ENCODE measurements around the gene GABBR2.

Gene GABBR2

DNA sequence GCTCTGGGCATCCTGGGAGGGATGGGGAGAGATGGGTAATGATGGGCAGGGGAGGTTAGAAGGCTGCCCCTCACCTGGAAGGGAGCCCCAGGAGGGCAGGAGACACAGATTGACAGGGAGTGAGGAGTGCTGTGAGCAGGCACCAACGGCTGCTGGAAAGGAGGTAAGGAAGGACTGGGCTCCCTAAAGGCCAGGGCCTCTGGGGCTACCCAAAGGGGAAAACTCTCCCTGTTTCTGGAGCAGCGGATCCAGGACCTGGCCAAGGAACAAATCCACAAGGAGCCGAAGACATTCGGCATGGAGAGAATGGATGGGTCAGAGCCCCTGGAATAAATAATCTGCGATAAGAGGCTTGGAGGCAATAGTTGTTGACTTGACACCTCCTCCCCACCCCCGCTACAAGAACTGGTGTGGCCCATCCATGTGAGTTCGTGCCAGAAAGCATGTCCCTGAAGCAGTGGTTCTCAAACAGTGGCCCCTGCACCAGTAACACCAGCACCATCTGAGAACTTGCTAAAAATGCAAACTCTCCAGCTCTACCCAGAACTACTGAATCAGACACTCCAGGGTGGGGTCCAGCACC, 208.3 kb downstream of the GABBR2 start:
- no peak for TF ChIP-seq ZFX (IDR thresholded peaks at IDR 0.05)
- TF ChIP-seq, protein P1, sequence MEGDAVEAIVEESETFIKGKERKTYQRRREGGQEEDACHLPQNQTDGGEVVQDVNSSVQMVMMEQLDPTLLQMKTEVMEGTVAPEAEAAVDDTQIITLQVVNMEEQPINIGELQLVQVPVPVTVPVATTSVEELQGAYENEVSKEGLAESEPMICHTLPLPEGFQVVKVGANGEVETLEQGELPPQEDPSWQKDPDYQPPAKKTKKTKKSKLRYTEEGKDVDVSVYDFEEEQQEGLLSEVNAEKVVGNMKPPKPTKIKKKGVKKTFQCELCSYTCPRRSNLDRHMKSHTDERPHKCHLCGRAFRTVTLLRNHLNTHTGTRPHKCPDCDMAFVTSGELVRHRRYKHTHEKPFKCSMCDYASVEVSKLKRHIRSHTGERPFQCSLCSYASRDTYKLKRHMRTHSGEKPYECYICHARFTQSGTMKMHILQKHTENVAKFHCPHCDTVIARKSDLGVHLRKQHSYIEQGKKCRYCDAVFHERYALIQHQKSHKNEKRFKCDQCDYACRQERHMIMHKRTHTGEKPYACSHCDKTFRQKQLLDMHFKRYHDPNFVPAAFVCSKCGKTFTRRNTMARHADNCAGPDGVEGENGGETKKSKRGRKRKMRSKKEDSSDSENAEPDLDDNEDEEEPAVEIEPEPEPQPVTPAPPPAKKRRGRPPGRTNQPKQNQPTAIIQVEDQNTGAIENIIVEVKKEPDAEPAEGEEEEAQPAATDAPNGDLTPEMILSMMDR (conservative IDR thresholded peaks at IDR 0.05): no peak
- no peak overlapping the region for H3K27ac ChIP-seq

GRCh38 chr9:98495530-98495929, 213.2 kb downstream of the GABBR2 start:
- no peak overlapping the region for H3K27ac ChIP-seq
- TF ChIP-seq ZFX (IDR thresholded peaks at IDR 0.05): no peak
- TF ChIP-seq, protein P1 (conservative IDR thresholded peaks at IDR 0.05): no peak

DNA sequence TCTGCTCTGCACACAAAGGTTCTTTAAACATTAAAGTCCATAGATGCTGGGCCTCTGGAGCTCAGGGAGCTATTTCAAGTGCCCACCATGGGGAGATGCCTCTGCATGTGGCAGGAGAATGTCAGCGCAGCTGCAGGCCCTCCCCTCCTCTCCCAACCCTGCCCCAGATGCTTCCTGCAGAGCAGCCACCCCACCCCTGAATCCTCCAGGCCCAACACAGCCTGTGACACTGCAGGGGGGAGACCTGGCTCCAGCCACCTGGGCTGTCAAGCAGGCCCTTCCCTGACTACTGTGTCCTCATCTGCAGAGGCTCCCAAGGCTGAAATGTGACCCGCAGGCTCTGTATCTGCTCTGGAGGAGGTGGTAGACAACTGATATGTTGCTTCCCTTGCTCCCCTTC, 213.9 kb downstream of the GABBR2 start:
- no peak overlapping the region for H3K27ac ChIP-seq
- TF ChIP-seq, protein P1 (conservative IDR thresholded peaks at IDR 0.05): no peak
- TF ChIP-seq ZFX (IDR thresholded peaks at IDR 0.05): no peak

- H3K27ac ChIP-seq: no peak overlapping the region
Measured at GRCh38 chr9:98491828-98492227, 216.9 kb downstream of the GABBR2 start.

DNA sequence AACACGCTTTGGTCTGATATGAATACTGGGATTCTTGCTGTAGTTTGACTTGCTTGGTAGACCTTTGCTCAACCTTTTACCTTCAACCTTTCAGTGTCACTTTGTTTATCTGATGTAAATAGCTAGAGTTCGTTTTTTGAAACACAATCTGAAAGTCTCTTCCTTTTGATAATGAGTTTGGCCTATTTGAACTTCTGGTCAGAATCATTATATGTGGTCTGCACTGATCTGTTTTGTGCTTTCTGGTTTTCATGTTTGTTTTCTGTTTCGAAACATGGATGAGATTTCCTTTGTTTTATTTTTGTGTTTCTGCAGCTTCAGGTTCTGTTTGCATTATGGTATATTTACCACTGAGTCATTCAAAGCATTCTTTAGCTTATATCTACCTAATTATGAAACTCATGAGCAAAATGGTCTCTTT, 217.5 kb downstream of the GABBR2 start:
- TF ChIP-seq, protein P1 (conservative IDR thresholded peaks at IDR 0.05): no peak
- no peak for TF ChIP-seq ZFX (IDR thresholded peaks at IDR 0.05)

More at GRCh38 chr9:98491828-98492227, 216.9 kb downstream of the GABBR2 start:
- TF ChIP-seq ZFX (IDR thresholded peaks at IDR 0.05): no peak
- TF ChIP-seq, protein P1 (conservative IDR thresholded peaks at IDR 0.05): no peak

DNA sequence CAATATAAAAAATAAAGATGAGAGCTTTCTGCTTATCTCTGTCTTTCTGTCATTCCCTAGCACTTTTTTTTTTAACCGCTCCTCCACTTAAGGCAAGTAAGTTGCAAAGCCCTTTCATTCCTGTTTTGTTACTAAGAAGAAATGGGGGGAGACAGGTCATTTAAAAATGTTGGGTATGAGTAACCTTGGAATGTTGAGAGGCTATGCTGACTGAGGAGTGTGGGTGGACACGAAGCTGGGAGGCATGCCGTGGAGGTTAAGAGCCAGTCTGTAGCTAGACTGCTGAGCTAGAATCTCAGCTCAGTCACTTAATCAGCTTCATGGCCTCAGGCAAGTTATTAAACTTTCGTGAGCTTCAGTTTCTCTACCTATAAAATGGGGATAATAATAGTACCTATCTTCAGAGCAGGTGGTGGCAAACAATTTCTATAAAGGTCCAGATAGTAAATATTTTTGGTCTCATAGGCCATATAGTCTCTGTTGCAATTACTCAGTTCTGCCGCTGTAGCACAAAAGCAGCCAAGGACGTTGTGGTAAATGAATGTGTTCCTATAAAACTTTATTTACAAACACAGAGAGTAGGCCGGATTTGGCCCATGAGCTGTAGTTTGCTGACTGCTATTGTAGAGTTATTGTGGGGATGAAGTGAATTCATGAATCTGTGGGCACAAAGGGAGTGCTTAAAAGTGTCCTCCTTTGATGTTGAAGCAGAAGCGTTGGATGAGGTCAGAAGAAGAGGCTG, 220.0 kb downstream of the GABBR2 start:
- H3K27ac ChIP-seq: no peak overlapping the region

More for the DNA sequence above, 217.5 kb downstream of the GABBR2 start:
- H3K27ac ChIP-seq: no peak overlapping the region

GRCh38 chr9:98485706-98486105, 223.0 kb downstream of the GABBR2 start:
- H3K27ac ChIP-seq: no peak overlapping the region
- no peak for TF ChIP-seq ZFX (IDR thresholded peaks at IDR 0.05)
- TF ChIP-seq, protein P1 (conservative IDR thresholded peaks at IDR 0.05): no peak

More for the DNA sequence above, 220.0 kb downstream of the GABBR2 start:
- no peak for TF ChIP-seq ZFX (IDR thresholded peaks at IDR 0.05)
- TF ChIP-seq, protein P1 (conservative IDR thresholded peaks at IDR 0.05): peak; percentile 31
